GM19239 (cell line): Measurements from ENCODE around the gene GREM1.

Experiments
- DNase-seq: peaks from one replicate; pipeline ENCODE4 v3.0.0; 2011; ENCODE audit warnings: low spot score; ENCODE audit not compliant: insufficient read length
- FAIRE-seq: peaks from 2 replicates; lab custom pipeline; 2011; peaks lifted over from hg19 to GRCh38; lab: Jason Lieb, UNC

GREM1 gene

GRCh38 chr15:32692286-32692685 is 25.5 kb upstream of the GREM1 start:
- DNase-seq, result no peak
- no peak for FAIRE-seq

GRCh38 chr15:32694222-32694983 is 23.4 kb upstream of the GREM1 start:
- FAIRE-seq, result no peak
- DNase-seq, result no peak

DNA sequence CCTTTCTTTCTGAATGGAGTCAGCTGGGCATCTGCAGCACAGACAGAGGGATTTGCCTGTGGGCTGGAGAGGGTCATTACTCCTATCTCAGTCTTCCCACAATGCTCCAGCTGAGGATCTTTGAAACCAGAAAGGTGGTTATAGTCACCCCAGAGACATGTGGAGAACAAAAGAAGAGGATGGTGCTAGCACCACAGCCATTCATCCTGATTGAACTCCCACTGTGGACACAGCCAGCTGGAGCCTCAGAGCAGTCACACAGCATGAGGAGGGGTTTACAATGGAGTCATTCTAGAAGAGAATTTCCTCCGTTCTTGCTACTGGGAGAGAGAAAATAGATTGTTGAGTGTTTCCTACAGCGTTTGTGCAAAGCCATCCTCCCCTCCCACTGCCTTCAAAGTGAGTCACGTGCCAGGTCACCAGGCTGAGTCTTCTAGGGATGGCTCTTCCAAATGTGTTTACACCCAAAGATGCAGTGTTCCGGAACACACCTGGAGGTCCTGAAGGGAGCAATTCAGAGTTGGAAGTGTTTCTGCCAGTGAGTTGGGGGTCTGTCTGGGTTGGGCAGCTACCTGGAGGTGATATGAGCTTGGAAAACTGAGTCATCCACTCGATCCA is 18.9 kb upstream of the GREM1 start:
- FAIRE-seq (no peak), DNase-seq (no peak)

- no peak for FAIRE-seq
- no peak for DNase-seq
Measured at GRCh38 chr15:32700501-32701150, 17.2 kb upstream of the GREM1 start.

DNA sequence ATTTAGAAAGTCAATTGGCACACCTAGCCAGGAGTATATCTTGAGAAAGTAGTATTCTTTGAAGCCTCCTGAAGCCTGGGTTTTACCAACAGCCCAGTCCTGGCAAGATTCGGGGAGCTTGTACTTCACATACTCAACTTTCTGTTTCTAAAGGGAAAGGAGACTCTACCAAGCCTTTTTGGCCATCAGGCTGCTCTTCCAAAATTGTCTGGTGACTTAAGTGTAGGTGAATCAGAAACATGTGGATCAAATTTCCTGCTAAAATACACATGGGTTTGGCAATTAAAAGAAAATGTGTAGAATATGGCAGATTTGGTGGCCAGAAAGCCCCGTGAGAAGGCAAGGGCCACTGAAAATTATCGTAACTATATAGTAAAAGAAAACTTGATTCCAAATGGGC is 15.9 kb upstream of the GREM1 start:
- FAIRE-seq (no peak), DNase-seq (no peak)

DNA sequence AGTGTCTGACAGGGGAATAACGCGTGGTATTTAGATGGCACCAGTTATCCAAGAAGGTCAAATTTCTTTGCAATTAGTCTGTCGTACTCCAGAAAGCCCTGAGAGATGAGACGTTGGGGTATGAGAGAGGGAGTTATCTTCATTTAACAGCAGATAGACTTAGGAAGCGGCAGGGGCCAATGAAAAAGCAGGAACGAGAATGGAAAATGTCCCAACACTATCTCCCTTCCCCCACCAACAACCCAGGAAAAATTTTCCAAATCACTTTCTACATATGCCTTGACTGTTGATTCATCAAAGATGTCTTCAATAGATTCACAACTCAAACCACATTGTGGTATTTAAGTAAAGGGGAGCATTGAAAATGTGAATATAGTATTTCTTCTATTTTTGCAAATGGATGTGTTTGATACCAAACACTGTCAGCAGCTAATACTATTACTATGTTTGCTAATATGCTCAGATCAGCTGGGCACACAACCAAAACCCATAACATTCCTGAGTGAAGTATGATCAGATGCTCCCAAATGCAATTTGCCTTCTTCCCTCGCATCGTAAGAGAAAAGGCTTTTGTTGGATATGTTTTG is 13.3 kb upstream of the GREM1 start:
- no peak for FAIRE-seq
- no peak for DNase-seq

DNA sequence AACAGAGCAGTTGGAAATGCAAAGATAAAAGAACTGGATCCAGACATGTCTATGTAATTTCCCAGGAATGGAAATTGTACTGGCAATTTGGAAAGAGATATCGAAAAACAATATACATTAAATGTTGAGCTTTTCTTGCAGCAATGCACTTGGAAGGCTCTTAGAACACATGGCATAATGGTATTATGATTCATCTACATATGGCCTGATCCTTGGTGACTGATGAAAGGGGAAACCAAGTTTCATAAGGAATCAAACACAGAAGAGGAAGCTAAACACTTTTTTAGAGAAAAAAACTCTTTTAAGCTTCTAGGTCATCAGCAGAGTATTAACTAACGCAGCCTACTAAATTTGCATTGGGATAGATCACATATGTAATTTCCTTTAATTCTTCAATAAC is 12.4 kb upstream of the GREM1 start:
- no peak for FAIRE-seq
- no peak for DNase-seq

DNA sequence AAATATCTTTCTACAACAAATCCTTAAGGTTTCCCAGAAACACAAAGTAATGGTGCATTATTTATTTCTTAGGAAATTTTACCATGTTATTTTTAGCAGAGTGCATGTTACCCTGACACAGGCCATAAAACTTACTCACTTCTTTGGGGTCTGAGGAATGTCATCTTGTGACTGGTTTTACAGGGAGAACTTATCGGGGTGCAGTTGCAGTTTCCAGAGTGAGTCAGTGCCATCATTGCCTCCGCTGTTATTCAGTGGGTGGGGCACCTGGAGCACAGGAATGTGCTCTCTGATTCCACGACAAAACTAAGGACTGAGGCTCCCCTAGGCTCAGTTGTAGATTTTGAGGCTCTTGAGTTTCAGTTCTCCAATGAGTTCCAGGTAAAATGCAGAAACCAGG is 11.1 kb upstream of the GREM1 start:
- DNase-seq, result no peak
- no peak for FAIRE-seq

GRCh38 chr15:32707436-32707835 is 10.4 kb upstream of the GREM1 start:
- FAIRE-seq, result no peak

DNA sequence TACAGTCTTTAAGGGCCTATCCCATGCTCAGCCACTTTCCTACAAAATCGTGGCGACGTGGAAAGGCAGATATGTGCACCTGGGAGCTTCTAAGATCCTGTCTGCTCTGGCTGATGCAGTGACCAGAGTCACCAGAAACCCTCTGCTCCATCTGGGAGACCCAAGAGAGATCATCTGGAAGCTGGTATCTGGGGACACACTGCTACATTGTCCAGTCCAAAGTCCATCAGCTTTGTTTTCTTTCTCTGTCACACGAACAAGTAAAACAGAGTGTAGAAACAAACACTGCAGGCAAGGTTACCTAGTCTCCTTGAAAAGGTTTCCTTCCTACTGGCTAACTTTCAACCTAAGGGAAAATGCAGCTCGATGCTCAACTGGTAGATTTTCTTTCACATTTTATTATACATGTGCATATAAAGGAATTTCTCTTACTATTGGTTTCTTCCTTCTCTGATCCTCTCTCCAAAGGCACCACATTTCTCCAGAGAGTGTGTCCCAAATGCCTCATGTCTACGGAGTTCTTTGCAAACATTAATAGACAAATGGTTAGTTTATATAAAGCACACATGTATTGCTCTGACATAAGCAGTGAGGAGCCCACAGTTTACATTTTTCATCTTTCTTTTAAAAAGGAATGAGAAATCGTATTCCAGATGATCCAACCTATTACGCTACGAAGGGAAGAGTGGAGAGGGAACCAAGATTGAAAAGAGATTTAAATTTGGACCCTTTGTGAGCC is 8.3 kb upstream of the GREM1 start:
- DNase-seq, result no peak
- FAIRE-seq, result no peak

More at GRCh38 chr15:32707436-32707835, 10.4 kb upstream of the GREM1 start:
- no peak for DNase-seq

DNA sequence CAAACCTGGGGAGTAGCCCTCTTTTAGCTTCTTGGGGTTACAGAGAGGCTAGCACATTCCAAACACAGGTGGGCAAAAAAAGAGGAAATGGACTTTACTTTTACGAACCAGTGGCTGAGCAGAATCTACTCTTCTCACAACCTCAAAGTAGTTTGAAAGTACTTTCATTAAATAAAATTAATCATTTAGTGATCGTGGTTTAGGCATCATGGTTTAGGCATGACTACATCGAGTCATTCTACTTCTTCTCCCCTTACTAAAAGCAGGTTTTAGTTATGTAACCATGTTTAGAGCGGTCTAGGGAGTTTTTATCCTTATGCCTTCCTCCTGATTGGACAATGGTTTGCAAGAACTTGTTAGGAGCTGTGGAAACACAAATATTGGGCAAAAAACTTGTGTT is 2.5 kb upstream of the GREM1 start:
- DNase-seq (no peak), FAIRE-seq (no peak)

DNA sequence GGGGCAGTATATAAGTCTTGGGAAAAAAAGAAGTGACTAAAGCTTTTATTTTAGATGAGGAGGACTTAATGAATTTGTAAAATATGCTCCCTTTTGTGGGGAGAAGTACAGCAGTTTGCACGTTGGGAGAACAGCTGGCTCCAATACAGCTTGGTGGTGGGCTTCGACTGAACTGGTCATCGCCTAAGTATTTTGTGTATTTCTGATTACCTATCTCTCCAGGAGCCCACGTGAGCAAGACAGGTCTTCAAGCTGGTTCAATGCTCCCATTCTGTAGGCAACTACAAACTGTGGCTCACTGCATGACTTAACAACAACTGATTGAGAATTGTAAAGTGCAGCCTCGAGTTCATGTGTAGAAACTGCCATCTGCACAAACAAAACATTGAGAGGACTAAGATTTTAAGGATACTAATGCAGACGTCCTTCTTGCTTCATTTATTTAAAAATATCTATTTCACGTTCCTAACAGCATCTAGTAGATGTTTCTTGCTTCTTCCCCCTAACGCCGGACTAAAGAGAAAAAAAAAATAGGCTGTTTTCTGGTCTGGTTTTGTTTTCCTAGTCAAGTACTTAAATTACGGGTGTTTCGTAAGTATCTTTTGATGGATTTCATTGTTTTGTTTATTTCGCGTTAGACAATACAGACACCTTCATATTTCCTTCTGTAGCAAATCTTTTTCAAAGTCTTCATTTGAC is 1.4 kb upstream of the GREM1 start:
- no peak for DNase-seq
- no peak for FAIRE-seq

DNA sequence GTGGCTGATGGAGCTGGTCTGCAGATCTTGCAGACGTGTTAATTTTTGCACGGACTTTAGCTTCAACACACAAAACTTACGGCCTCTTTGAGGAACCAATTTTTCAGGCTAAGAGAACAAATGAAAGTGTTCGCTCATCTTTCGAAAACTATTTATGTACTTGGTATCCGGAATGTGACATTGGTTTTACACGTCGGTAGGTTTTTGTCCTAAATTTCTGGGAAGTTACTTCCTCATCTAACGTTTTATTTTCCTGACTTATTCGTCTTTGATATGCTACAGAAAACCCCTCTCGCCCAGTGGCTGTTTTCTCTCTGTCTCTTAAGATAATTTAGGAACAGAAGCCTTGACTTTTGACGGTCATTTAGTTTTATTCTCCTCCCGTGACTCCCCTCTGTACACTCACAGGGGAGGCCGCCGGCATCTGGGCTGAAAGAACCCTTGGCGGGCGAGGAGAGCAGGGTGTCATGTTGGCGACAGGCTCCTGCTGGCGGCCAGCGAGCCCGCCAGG is 834 bp upstream of the GREM1 start:
- peak; percentile 55 for FAIRE-seq
- no peak for DNase-seq

GRCh38 chr15:32718227-32718820 is 520 bp downstream of the GREM1 start:
- DNase-seq (no peak), FAIRE-seq (no peak)

DNA sequence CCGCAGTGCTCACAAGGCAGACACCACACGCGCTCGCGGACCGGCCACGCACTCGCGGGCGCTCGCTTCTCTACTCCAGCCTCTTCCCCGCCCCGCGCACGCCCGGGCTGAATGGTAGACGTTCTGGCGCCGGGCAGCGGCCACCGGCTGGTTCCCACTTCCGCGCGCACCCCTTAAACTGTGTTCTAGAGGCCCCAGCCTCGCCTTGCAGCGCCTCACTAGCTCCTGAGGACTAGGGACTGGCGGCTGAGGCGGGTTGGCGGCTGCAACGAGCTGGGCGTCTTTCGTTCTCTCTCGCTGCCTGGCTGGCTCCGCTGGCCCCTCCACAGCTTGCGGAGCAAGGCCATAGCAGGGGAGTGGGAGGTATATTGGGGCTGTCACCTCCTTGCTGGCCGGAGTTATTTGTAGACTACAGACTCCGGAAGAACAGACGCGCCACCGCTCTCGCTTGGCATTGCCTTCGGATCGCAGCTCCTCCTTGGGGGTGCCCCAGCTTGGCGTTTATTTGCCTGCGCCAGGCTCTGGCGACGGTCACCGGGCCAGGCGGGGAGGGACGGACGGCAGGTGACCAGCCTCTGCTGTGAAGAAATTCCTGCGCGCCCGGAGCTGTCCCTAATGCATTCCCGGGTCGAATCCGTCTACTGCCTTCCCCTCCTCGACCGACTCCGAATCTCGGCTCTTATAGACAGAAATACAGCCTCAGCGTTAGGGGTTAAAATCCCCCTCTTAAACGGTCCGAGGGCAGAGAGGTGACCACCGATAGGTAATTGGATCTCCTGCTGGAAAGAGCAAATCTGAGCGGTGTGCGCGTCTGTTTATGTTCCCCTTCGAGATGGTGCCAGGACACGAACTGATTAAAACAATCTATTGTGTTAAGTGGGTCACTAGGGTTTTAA is 1.3 kb downstream of the GREM1 start:
- DNase-seq, result no peak

DNA sequence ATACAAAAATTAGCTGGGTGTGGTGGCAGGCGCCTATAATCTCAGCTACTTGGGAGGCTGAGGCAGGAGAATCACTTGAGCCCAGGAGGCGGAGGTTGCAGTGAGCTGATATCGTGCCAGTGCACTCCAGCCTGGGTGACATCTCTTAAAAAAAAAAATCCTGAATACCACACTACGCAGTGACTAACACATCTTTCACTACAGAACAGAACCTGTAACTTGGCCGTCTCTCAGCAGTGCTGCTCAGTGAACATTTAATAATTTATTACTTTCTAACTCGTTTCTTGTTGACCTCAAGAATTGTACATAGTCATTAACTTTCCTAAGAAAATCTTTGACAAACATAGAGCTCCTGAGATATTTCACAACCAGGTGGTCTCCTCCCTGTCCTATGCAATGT is 3.8 kb downstream of the GREM1 start:
- FAIRE-seq (no peak), DNase-seq (no peak)

More for the DNA sequence above, 1.3 kb downstream of the GREM1 start:
- FAIRE-seq, result no peak

DNA sequence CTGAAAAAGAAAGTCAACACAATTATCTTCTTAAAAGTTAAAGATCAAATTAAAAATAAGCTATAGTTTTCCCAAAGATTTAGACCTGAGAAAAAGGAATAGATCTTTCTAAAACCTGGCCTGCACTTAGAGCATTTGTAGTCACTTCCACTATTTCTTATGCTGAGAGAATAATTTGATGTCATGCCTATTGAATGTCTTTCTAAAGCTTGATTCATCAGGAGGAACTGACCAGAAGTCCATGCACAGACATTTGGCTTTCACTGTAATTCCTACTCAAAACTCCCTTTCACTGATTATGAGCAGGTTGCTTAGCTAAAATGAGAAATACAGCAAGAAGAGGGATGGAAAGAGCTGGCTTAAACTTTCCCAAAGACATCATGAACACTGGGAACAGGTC is 4.3 kb downstream of the GREM1 start:
- FAIRE-seq, result no peak
- DNase-seq, result no peak
